ENCODE results near the gene GSK3B.

GSK3B gene

GRCh38 chr3:119955972-119956371, 138.3 kb downstream of the GSK3B start:
- Histone ChIP-seq H3K4me1 (ENCODE audit: control insufficient read depth in 2 of 2, insufficient read depth in 1 of 2, low read depth in 1 of 2, low read length in 2 of 2) (no peaks in the 10 kb centered on the region), H2BK5ac (ENCODE audit: low read length) (no peak overlapping the region), H3K4me3 (ENCODE audit: low read length in 2 of 2) (no peak overlapping the region), H3K79me1 (ENCODE audit: low read depth, low read length) (no peaks in the 10 kb centered on the region), H3K4me2 (ENCODE audit: insufficient read depth, low read length, poor library complexity, severe bottlenecking) (no peak overlapping the region), H3K23ac (ENCODE audit: low read depth, low read length, poor library complexity) (no peak overlapping the region), H2AFZ (ENCODE audit: low read length) (no peak overlapping the region), H3K36me3 (replicated peaks in 1 of 2; ENCODE audit: control insufficient read depth in 2 of 2, insufficient read depth in 2 of 2, low read length in 2 of 2) (no peaks in the 10 kb centered on the region), H2BK120ac (ENCODE audit: low read depth, low read length) (no peak overlapping the region), H3K27ac (replicated peaks; ENCODE audit: low read length) (no peak overlapping the region), H3K9me3 (replicated peaks in 1 of 2; ENCODE audit: control insufficient read depth in 2 of 2, insufficient read depth in 1 of 2, low read depth in 1 of 2, low read length in 2 of 2) (no peaks in the 10 kb centered on the region), H2BK12ac (ENCODE audit: low read length) (no peak overlapping the region), H3K4ac (ENCODE audit: low read length) (no peak overlapping the region), H2AK5ac (ENCODE audit: low read depth, low read length) (no peak overlapping the region), H3K27me3 (ENCODE audit: control insufficient read depth in 3 of 3, insufficient read depth in 3 of 3, low read depth in 1 of 3, low read length in 3 of 3) (no peaks in the 10 kb centered on the region), H3K18ac (ENCODE audit: low read length) (no peak overlapping the region), H4K8ac (ENCODE audit: low read depth, low read length) (no peak overlapping the region), H2BK15ac (ENCODE audit: low read length) (no peak overlapping the region), H3K9ac (ENCODE audit: low read depth, low read length, poor library complexity) (no peak overlapping the region), H4K91ac (ENCODE audit: low read depth, low read length, poor library complexity) (no peak overlapping the region), H3K14ac (ENCODE audit: low read length) (no peak overlapping the region)
- no peak for DNase-seq (ENCODE audit: low spot score)
- no CpG with 5 or more reads among the region's 6 CpGs for WGBS, 2 donors (ENCODE audit: extremely low coverage in 2 of 2, insufficient read length in 2 of 2, insufficient replicate concordance in 1 of 2)

GRCh38 chr3:119950666-119951325, 143.5 kb downstream of the GSK3B start:
- Histone ChIP-seq H3K4me2 (ENCODE audit: insufficient read depth, low read length, poor library complexity, severe bottlenecking) (no peak overlapping the region), H4K91ac (ENCODE audit: low read depth, low read length, poor library complexity) (no peak overlapping the region), H2AK5ac (ENCODE audit: low read depth, low read length) (no peak overlapping the region), H3K79me1 (ENCODE audit: low read depth, low read length) (no peaks in the 10 kb centered on the region), H3K14ac (ENCODE audit: low read length) (no peak overlapping the region), H2BK5ac (ENCODE audit: low read length) (no peak overlapping the region), H2BK15ac (ENCODE audit: low read length) (no peak overlapping the region), H4K8ac (ENCODE audit: low read depth, low read length) (no peak overlapping the region), H2AFZ (ENCODE audit: low read length) (no peak overlapping the region), H3K4ac (ENCODE audit: low read length) (no peak overlapping the region), H2BK12ac (ENCODE audit: low read length) (no peak overlapping the region), H3K23ac (ENCODE audit: low read depth, low read length, poor library complexity) (no peak overlapping the region), H3K27ac (replicated peaks; ENCODE audit: low read length) (no peak overlapping the region), H3K18ac (ENCODE audit: low read length) (no peak overlapping the region), H3K4me3 (ENCODE audit: low read length in 2 of 2) (no peak overlapping the region), H3K9me3 (replicated peaks in 1 of 2; ENCODE audit: control insufficient read depth in 2 of 2, insufficient read depth in 1 of 2, low read depth in 1 of 2, low read length in 2 of 2) (no peaks in the 10 kb centered on the region), H3K36me3 (replicated peaks in 1 of 2; ENCODE audit: control insufficient read depth in 2 of 2, insufficient read depth in 2 of 2, low read length in 2 of 2) (no peaks in the 10 kb centered on the region), H3K27me3 (ENCODE audit: control insufficient read depth in 3 of 3, insufficient read depth in 3 of 3, low read depth in 1 of 3, low read length in 3 of 3) (no peaks in the 10 kb centered on the region), H3K9ac (ENCODE audit: low read depth, low read length, poor library complexity) (no peak overlapping the region), H3K4me1 (ENCODE audit: control insufficient read depth in 2 of 2, insufficient read depth in 1 of 2, low read depth in 1 of 2, low read length in 2 of 2) (no peaks in the 10 kb centered on the region), H2BK120ac (ENCODE audit: low read depth, low read length) (no peak overlapping the region)
- no CpG with 5 or more reads among the region's 3 CpGs for WGBS, 2 donors (ENCODE audit: extremely low coverage in 2 of 2, insufficient read length in 2 of 2, insufficient replicate concordance in 1 of 2)
- DNase-seq (ENCODE audit: low spot score): no peak

GRCh38 chr3:119945291-119945690, 149.0 kb downstream of the GSK3B start:
- Histone ChIP-seq H3K27ac (replicated peaks; ENCODE audit: low read length) (no peak overlapping the region), H3K4me2 (ENCODE audit: insufficient read depth, low read length, poor library complexity, severe bottlenecking) (no peak overlapping the region), H2BK120ac (ENCODE audit: low read depth, low read length) (no peak overlapping the region), H2AFZ (ENCODE audit: low read length) (no peak overlapping the region), H3K4ac (ENCODE audit: low read length) (no peak overlapping the region), H2AK5ac (ENCODE audit: low read depth, low read length) (no peak overlapping the region), H2BK12ac (ENCODE audit: low read length) (no peak overlapping the region), H3K9ac (ENCODE audit: low read depth, low read length, poor library complexity) (no peak overlapping the region), H3K4me3 (ENCODE audit: low read length in 2 of 2) (no peak overlapping the region), H4K8ac (ENCODE audit: low read depth, low read length) (no peak overlapping the region), H3K27me3 (ENCODE audit: control insufficient read depth in 3 of 3, insufficient read depth in 3 of 3, low read depth in 1 of 3, low read length in 3 of 3) (no peaks in the 10 kb centered on the region), H3K9me3 (replicated peaks in 1 of 2; ENCODE audit: control insufficient read depth in 2 of 2, insufficient read depth in 1 of 2, low read depth in 1 of 2, low read length in 2 of 2) (no peaks in the 10 kb centered on the region), H2BK15ac (ENCODE audit: low read length) (no peak overlapping the region), H3K14ac (ENCODE audit: low read length) (no peak overlapping the region), H3K18ac (ENCODE audit: low read length) (no peak overlapping the region), H3K4me1 (ENCODE audit: control insufficient read depth in 2 of 2, insufficient read depth in 1 of 2, low read depth in 1 of 2, low read length in 2 of 2) (no peaks in the 10 kb centered on the region), H3K79me1 (ENCODE audit: low read depth, low read length) (peaks cover 1% of the 10 kb centered on the region), H3K36me3 (replicated peaks in 1 of 2; ENCODE audit: control insufficient read depth in 2 of 2, insufficient read depth in 2 of 2, low read length in 2 of 2) (peaks cover 0 to 16% of the 10 kb centered on the region in 2 donors), H4K91ac (ENCODE audit: low read depth, low read length, poor library complexity) (no peak overlapping the region), H3K23ac (ENCODE audit: low read depth, low read length, poor library complexity) (no peak overlapping the region), H2BK5ac (ENCODE audit: low read length) (no peak overlapping the region)
- no peak for DNase-seq (ENCODE audit: low spot score)
- no CpG with 5 or more reads among the region's 1 CpG for WGBS, 2 donors (ENCODE audit: extremely low coverage in 2 of 2, insufficient read length in 2 of 2, insufficient replicate concordance in 1 of 2)

GRCh38 chr3:119944091-119944490, 150.2 kb downstream of the GSK3B start:
- H3K4me3 ChIP-seq (ENCODE audit: low read length in 2 of 2): no peak overlapping the region
- no peaks in the 10 kb centered on the region for H3K9me3 ChIP-seq (replicated peaks in 1 of 2; ENCODE audit: control insufficient read depth in 2 of 2, insufficient read depth in 1 of 2, low read depth in 1 of 2, low read length in 2 of 2)
- no peaks in the 10 kb centered on the region for H3K4me1 ChIP-seq (ENCODE audit: control insufficient read depth in 2 of 2, insufficient read depth in 1 of 2, low read depth in 1 of 2, low read length in 2 of 2)
- no peak overlapping the region for H2AFZ ChIP-seq (ENCODE audit: low read length)
- H3K27ac ChIP-seq (replicated peaks; ENCODE audit: low read length): no peak overlapping the region
- H3K4me2 ChIP-seq (ENCODE audit: insufficient read depth, low read length, poor library complexity, severe bottlenecking): no peak overlapping the region
- H2BK5ac ChIP-seq (ENCODE audit: low read length): no peak overlapping the region
- H3K36me3 ChIP-seq (replicated peaks in 1 of 2; ENCODE audit: control insufficient read depth in 2 of 2, insufficient read depth in 2 of 2, low read length in 2 of 2): peaks cover 0 to 16% of the 10 kb centered on the region in 2 donors
- no peak overlapping the region for H3K18ac ChIP-seq (ENCODE audit: low read length)
- no peak overlapping the region for H3K23ac ChIP-seq (ENCODE audit: low read depth, low read length, poor library complexity)
- no peak overlapping the region for H2BK120ac ChIP-seq (ENCODE audit: low read depth, low read length)
- no peak for DNase-seq (ENCODE audit: low spot score)
- no peak overlapping the region for H3K4ac ChIP-seq (ENCODE audit: low read length)
- WGBS, 2 donors (ENCODE audit: extremely low coverage in 2 of 2, insufficient read length in 2 of 2, insufficient replicate concordance in 1 of 2): no CpG with 5 or more reads among the region's 2 CpGs
- no peak overlapping the region for H4K8ac ChIP-seq (ENCODE audit: low read depth, low read length)
- peaks cover 1% of the 10 kb centered on the region for H3K79me1 ChIP-seq (ENCODE audit: low read depth, low read length)
- no peak overlapping the region for H2BK15ac ChIP-seq (ENCODE audit: low read length)
- no peak overlapping the region for H2AK5ac ChIP-seq (ENCODE audit: low read depth, low read length)
- H3K27me3 ChIP-seq (ENCODE audit: control insufficient read depth in 3 of 3, insufficient read depth in 3 of 3, low read depth in 1 of 3, low read length in 3 of 3): no peaks in the 10 kb centered on the region
- no peak overlapping the region for H3K9ac ChIP-seq (ENCODE audit: low read depth, low read length, poor library complexity)
- no peak overlapping the region for H4K91ac ChIP-seq (ENCODE audit: low read depth, low read length, poor library complexity)
- no peak overlapping the region for H3K14ac ChIP-seq (ENCODE audit: low read length)
- H2BK12ac ChIP-seq (ENCODE audit: low read length): no peak overlapping the region
